HUES6 (cell line): ENCODE measurements around the gene EPB41L4B.

Experiments used
- H3K27ac ChIP-seq: 2 replicates; pipeline ENCODE4 v1.7.0; 2013; ENCODE audit warnings: low read depth, mild to moderate bottlenecking, low read length, inconsistent platforms
- H3K27me3 ChIP-seq: 2 replicates; pipeline ENCODE4 v1.6.1; 2013; ENCODE audit warnings: low read length; ENCODE audit not compliant: control insufficient read depth, insufficient read depth
- H3K36me3 ChIP-seq: 2 replicates; pipeline ENCODE4 v1.6.1; 2013; ENCODE audit warnings: low read length; ENCODE audit not compliant: control insufficient read depth, insufficient read depth
- H3K4me1 ChIP-seq: 2 replicates; pipeline ENCODE4 v1.6.1; 2013; ENCODE audit warnings: low read length; ENCODE audit not compliant: control insufficient read depth, insufficient read depth
- H3K4me3 ChIP-seq: 2 replicates; pipeline ENCODE4 v1.5.1; 2013; ENCODE audit warnings: low read depth, low read length
- H3K9ac ChIP-seq: one replicate; pipeline ENCODE4 v1.6.1; 2013; ENCODE audit warnings: mild to moderate bottlenecking, low read length
- H3K9me3 ChIP-seq: 2 replicates; pipeline ENCODE4 v1.6.1; 2013; ENCODE audit warnings: low read depth, low read length; ENCODE audit not compliant: control insufficient read depth, insufficient read depth

The EPB41L4B gene

GRCh38 chr9:109253241-109253636 is 67.6 kb downstream of the EPB41L4B start:
- Histone ChIP-seq H3K9ac (no peak overlapping the region), H3K9me3 (no peaks in the 10 kb centered on the region), H3K27ac (no peak overlapping the region), H3K4me3 (no peak overlapping the region), H3K4me1 (peaks cover 9% of the 10 kb centered on the region), H3K36me3 (peaks cover 18% of the 10 kb centered on the region; the same call in 1 of the 2 replicates), H3K27me3 (no peaks in the 10 kb centered on the region)

GRCh38 chr9:109252291-109252690 is 68.6 kb downstream of the EPB41L4B start:
- Histone ChIP-seq H3K27ac (no peak overlapping the region), H3K27me3 (no peaks in the 10 kb centered on the region), H3K4me1 (peaks cover 9% of the 10 kb centered on the region), H3K9me3 (no peaks in the 10 kb centered on the region), H3K9ac (no peak overlapping the region), H3K4me3 (no peak overlapping the region), H3K36me3 (peaks cover 18% of the 10 kb centered on the region; the same call in 1 of the 2 replicates)

GRCh38 chr9:109251776-109252106 is 69.1 kb downstream of the EPB41L4B start:
- Histone ChIP-seq H3K9me3 (no peaks in the 10 kb centered on the region), H3K4me3 (no peak overlapping the region), H3K27ac (no peak overlapping the region), H3K9ac (no peak overlapping the region), H3K27me3 (no peaks in the 10 kb centered on the region), H3K36me3 (peaks cover 13% of the 10 kb centered on the region; the same call in 1 of the 2 replicates), H3K4me1 (peaks cover 6% of the 10 kb centered on the region)

- H3K9ac ChIP-seq: no peak overlapping the region
- no peak overlapping the region for H3K4me3 ChIP-seq
- H3K4me1 ChIP-seq: peaks cover 4% of the 10 kb centered on the region
- H3K27me3 ChIP-seq: no peaks in the 10 kb centered on the region
- no peak overlapping the region for H3K27ac ChIP-seq
- H3K36me3 ChIP-seq: peaks cover 13% of the 10 kb centered on the region; the same call in 1 of the 2 replicates
- H3K9me3 ChIP-seq: no peaks in the 10 kb centered on the region
Observed at GRCh38 chr9:109251080-109251775, 69.6 kb downstream of the EPB41L4B start.

GRCh38 chr9:109250771-109251079 is 70.1 kb downstream of the EPB41L4B start:
- no peak overlapping the region for H3K27ac ChIP-seq
- H3K36me3 ChIP-seq: peaks cover 13% of the 10 kb centered on the region; the same call in 1 of the 2 replicates
- H3K4me3 ChIP-seq: no peak overlapping the region
- no peaks in the 10 kb centered on the region for H3K9me3 ChIP-seq
- no peak overlapping the region for H3K9ac ChIP-seq
- H3K4me1 ChIP-seq: peaks cover 3% of the 10 kb centered on the region; the same call in 1 of the 2 replicates
- no peaks in the 10 kb centered on the region for H3K27me3 ChIP-seq

GRCh38 chr9:109250311-109250741 is 70.5 kb downstream of the EPB41L4B start:
- Histone ChIP-seq H3K9ac (no peak overlapping the region), H3K27me3 (no peaks in the 10 kb centered on the region), H3K4me3 (no peak overlapping the region), H3K4me1 (peaks cover 3% of the 10 kb centered on the region; the same call in 1 of the 2 replicates), H3K27ac (no peak overlapping the region), H3K9me3 (no peaks in the 10 kb centered on the region), H3K36me3 (peaks cover 13% of the 10 kb centered on the region; the same call in 1 of the 2 replicates)

- H3K27me3 ChIP-seq: no peaks in the 10 kb centered on the region
- H3K36me3 ChIP-seq: peaks cover 9% of the 10 kb centered on the region; the same call in 1 of the 2 replicates
- no peaks in the 10 kb centered on the region for H3K9me3 ChIP-seq
- H3K4me3 ChIP-seq: no peak overlapping the region
- H3K4me1 ChIP-seq: peaks cover 3% of the 10 kb centered on the region; the same call in 1 of the 2 replicates
- no peak overlapping the region for H3K9ac ChIP-seq
- H3K27ac ChIP-seq: no peak overlapping the region
Observed at GRCh38 chr9:109249615-109250014, 71.2 kb downstream of the EPB41L4B start.

GRCh38 chr9:109248133-109248581 is 72.7 kb downstream of the EPB41L4B start:
- Histone ChIP-seq H3K27ac (no peak overlapping the region), H3K9ac (no peak overlapping the region), H3K4me3 (no peak overlapping the region), H3K9me3 (no peaks in the 10 kb centered on the region), H3K27me3 (no peaks in the 10 kb centered on the region), H3K36me3 (peaks cover 6% of the 10 kb centered on the region; the same call in 1 of the 2 replicates), H3K4me1 (peaks cover 9% of the 10 kb centered on the region; the same call in 1 of the 2 replicates)

GRCh38 chr9:109247228-109247627 is 73.6 kb downstream of the EPB41L4B start:
- H3K27ac ChIP-seq: no peak overlapping the region

GRCh38 chr9:109246533-109246932 is 74.3 kb downstream of the EPB41L4B start:
- Histone ChIP-seq H3K4me3 (no peak overlapping the region), H3K27ac (no peak overlapping the region), H3K9ac (no peak overlapping the region), H3K9me3 (no peaks in the 10 kb centered on the region), H3K27me3 (no peaks in the 10 kb centered on the region), H3K36me3 (no peaks in the 10 kb centered on the region), H3K4me1 (peaks cover 23% of the 10 kb centered on the region)

More at GRCh38 chr9:109247228-109247627, 73.6 kb downstream of the EPB41L4B start:
- Histone ChIP-seq H3K36me3 (no peaks in the 10 kb centered on the region), H3K27me3 (no peaks in the 10 kb centered on the region), H3K9ac (no peak overlapping the region), H3K9me3 (no peaks in the 10 kb centered on the region), H3K4me1 (peaks cover 16% of the 10 kb centered on the region), H3K4me3 (no peak overlapping the region)

- H3K27ac ChIP-seq: no peak overlapping the region
- no peaks in the 10 kb centered on the region for H3K27me3 ChIP-seq
- H3K36me3 ChIP-seq: no peaks in the 10 kb centered on the region
- no peak overlapping the region for H3K4me3 ChIP-seq
- H3K9me3 ChIP-seq: no peaks in the 10 kb centered on the region
- no peak overlapping the region for H3K9ac ChIP-seq
- peaks cover 22% of the 10 kb centered on the region for H3K4me1 ChIP-seq
Observed at GRCh38 chr9:109245310-109245897, 75.5 kb downstream of the EPB41L4B start.
